ENCODE data around the gene GMFB. TPM values are rescaled to one million over a fixed set of nuclear protein-coding genes. Genes with fewer than 3 reads are reported as not detected.

Gene GMFB
- total RNA-seq, 1 donor from 2014 or later: 56.1 TPM

- H3K4me1 Mint-ChIP-seq: peaks cover 2% of the 10 kb centered on the region
- no peak overlapping the region for H3K4me3 Mint-ChIP-seq
- no peak overlapping the region for H3K27ac Mint-ChIP-seq
- H3K9me3 Mint-ChIP-seq: no peaks in the 10 kb centered on the region
- no peak for DNase-seq (ENCODE audit: low spot score in 2 of 2, unreplicated experiment in 2 of 2)
- H3K36me3 Mint-ChIP-seq: peaks cover 20% of the 10 kb centered on the region
- TF ChIP-seq, protein P1, sequence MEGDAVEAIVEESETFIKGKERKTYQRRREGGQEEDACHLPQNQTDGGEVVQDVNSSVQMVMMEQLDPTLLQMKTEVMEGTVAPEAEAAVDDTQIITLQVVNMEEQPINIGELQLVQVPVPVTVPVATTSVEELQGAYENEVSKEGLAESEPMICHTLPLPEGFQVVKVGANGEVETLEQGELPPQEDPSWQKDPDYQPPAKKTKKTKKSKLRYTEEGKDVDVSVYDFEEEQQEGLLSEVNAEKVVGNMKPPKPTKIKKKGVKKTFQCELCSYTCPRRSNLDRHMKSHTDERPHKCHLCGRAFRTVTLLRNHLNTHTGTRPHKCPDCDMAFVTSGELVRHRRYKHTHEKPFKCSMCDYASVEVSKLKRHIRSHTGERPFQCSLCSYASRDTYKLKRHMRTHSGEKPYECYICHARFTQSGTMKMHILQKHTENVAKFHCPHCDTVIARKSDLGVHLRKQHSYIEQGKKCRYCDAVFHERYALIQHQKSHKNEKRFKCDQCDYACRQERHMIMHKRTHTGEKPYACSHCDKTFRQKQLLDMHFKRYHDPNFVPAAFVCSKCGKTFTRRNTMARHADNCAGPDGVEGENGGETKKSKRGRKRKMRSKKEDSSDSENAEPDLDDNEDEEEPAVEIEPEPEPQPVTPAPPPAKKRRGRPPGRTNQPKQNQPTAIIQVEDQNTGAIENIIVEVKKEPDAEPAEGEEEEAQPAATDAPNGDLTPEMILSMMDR (IDR thresholded peaks at IDR 0.05; ENCODE audit: unreplicated experiment): no peak
- no peaks in the 10 kb centered on the region for H3K27me3 Mint-ChIP-seq (ENCODE audit: low read depth)
Measured at GRCh38 chr14:54425068-54425467, 63.7 kb downstream of the GMFB start.

Other genes with a start within 250 kb of the GMFB start
- 10.3 to 11.6 TPM (median 10.3 TPM) in 3 replicates for gene CDKN3, start 92.0 kb downstream of the GMFB start, total RNA-seq
- 95.8 to 101 TPM (median 97.6 TPM) in 3 replicates for gene CNIH1, start 47.6 kb downstream of the GMFB start, total RNA-seq
- gene CGRRF1, start 20.9 kb upstream of the GMFB start, total RNA-seq: 15.4 to 17.1 TPM (median 16.8 TPM) in 3 replicates
- gene SAMD4A, start 78.1 kb upstream of the GMFB start, total RNA-seq: 27.8 to 30.0 TPM (median 29.6 TPM) in 3 replicates